HG03060 (cell line): ENCODE data around the gene OMP.

Source experiments
- ATAC-seq: cut with Tn5 transposase; IDR thresholded peaks from one replicate; pipeline ENCODE4 v1.9.1; 2021; ENCODE audit warnings: low read depth, moderate number of reproducible peaks; ENCODE audit not compliant: unreplicated experiment

OMP gene

GRCh38 chr11:77135069-77135468 lies 32.4 kb downstream of the OMP start:
- ATAC-seq, result no peak

GRCh38 chr11:77136074-77136473 lies 33.4 kb downstream of the OMP start:
- no peak for ATAC-seq

- ATAC-seq, result no peak
These were observed 34.3 kb downstream of the OMP start for GRCh38 chr11:77136784-77137420.

GRCh38 chr11:77137421-77137820 lies 34.8 kb downstream of the OMP start:
- ATAC-seq, result no peak

- no peak for ATAC-seq
These were observed 35.5 kb downstream of the OMP start for GRCh38 chr11:77138106-77138649.

GRCh38 chr11:77139201-77139600 lies 36.6 kb downstream of the OMP start:
- no peak for ATAC-seq

GRCh38 chr11:77140231-77140851 lies 37.7 kb downstream of the OMP start:
- no peak for ATAC-seq

- ATAC-seq, result no peak
These were observed 38.4 kb downstream of the OMP start for GRCh38 chr11:77141034-77141433.

GRCh38 chr11:77141475-77141874 lies 38.8 kb downstream of the OMP start:
- no peak for ATAC-seq

GRCh38 chr11:77142091-77142975 lies 39.7 kb downstream of the OMP start:
- no peak for ATAC-seq

- no peak for ATAC-seq
These were observed 40.9 kb downstream of the OMP start for GRCh38 chr11:77143405-77144020.

GRCh38 chr11:77144196-77144856 lies 41.7 kb downstream of the OMP start:
- no peak for ATAC-seq

GRCh38 chr11:77144857-77145428 lies 42.3 kb downstream of the OMP start:
- no peak for ATAC-seq

GRCh38 chr11:77146261-77147035 lies 43.8 kb downstream of the OMP start:
- no peak for ATAC-seq

GRCh38 chr11:77147036-77147315 lies 44.3 kb downstream of the OMP start:
- ATAC-seq, result no peak

GRCh38 chr11:77147668-77148321 lies 45.2 kb downstream of the OMP start:
- no peak for ATAC-seq

- ATAC-seq, result no peak
These were observed 46.5 kb downstream of the OMP start for GRCh38 chr11:77148963-77149715.

GRCh38 chr11:77149716-77150392 lies 47.2 kb downstream of the OMP start:
- no peak for ATAC-seq
